HL-60 (cell line): ENCODE data around the gene TBATA.

Experiments
- POLR2AphosphoS5 ChIP-seq: IDR thresholded peaks from 2 replicates; pipeline ENCODE4 v1.6.1; 2012; ENCODE audit warnings: low read depth
- TF ChIP-seq, protein P1 (sequence below): IDR thresholded peaks from one replicate; pipeline ENCODE4 v1.5.1; 2011; ENCODE audit warnings: low read length, control low read depth, inconsistent platforms; ENCODE audit not compliant: insufficient read depth

DNA sequence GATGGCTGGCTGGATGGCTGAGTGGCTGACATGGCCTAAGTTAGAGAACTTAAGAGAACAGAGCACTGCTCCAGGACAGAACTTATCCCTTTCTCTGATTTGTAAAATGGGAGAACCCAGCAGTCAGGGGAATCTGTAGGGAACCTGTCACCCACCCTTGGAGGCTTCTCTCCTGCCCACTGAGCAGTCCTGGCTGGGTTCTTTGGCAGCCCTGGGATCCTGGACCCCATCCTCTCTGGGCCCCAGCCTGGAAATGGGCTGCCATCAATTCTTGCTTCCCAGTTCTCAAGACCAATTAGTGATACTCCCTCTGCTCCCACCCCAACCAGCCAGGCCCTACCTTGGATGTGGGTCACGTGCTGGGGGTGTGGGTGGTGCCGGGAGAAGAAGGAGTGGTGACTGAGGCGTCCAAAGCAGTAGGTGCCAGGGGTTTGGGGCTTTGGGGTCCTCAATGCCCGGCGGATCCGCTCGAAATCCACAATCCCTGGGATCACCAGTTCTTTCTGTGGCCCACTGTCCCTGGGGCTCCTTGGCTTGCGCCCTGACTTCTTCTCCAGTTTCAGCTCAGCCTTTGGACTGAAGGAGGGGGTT, 3.6 kb downstream of the TBATA start:
- TF ChIP-seq, protein P1, sequence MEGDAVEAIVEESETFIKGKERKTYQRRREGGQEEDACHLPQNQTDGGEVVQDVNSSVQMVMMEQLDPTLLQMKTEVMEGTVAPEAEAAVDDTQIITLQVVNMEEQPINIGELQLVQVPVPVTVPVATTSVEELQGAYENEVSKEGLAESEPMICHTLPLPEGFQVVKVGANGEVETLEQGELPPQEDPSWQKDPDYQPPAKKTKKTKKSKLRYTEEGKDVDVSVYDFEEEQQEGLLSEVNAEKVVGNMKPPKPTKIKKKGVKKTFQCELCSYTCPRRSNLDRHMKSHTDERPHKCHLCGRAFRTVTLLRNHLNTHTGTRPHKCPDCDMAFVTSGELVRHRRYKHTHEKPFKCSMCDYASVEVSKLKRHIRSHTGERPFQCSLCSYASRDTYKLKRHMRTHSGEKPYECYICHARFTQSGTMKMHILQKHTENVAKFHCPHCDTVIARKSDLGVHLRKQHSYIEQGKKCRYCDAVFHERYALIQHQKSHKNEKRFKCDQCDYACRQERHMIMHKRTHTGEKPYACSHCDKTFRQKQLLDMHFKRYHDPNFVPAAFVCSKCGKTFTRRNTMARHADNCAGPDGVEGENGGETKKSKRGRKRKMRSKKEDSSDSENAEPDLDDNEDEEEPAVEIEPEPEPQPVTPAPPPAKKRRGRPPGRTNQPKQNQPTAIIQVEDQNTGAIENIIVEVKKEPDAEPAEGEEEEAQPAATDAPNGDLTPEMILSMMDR, result no peak
- TF ChIP-seq POLR2AphosphoS5, result no peak
